Measurements from ENCODE around the gene FLYWCH1.

The FLYWCH1 gene

GRCh38 chr16:2996298-2996697 lies 84.6 kb downstream of the FLYWCH1 start:
- peaks cover 51 to 87% (median 68%) of the 10 kb centered on the region in 11 experiments for H3K27me3 ChIP-seq
- peaks cover 0 to 43% (median 0%) of the 10 kb centered on the region in 11 experiments; a peak in 5 of 22 replicates for H4K20me1 ChIP-seq
- H3K4me1 ChIP-seq = peaks cover 0 to 2% (median 0%) of the 10 kb centered on the region in 10 experiments; a peak in 2 of 20 replicates
- H3K27ac ChIP-seq = no peak overlapping the region
- H3K4me3 ChIP-seq = no peak overlapping the region
- H3K9ac ChIP-seq = no peak overlapping the region
- no peak overlapping the region for H3K4me2 ChIP-seq
- H3K36me3 ChIP-seq = no peaks in the 10 kb centered on the region
- H3K9me3 ChIP-seq (replicated peaks in 1 of 11) = no peaks in the 10 kb centered on the region
- TF ChIP-seq Cebpa-rat (IDR thresholded peaks at IDR 0.05) = no peak

DNA sequence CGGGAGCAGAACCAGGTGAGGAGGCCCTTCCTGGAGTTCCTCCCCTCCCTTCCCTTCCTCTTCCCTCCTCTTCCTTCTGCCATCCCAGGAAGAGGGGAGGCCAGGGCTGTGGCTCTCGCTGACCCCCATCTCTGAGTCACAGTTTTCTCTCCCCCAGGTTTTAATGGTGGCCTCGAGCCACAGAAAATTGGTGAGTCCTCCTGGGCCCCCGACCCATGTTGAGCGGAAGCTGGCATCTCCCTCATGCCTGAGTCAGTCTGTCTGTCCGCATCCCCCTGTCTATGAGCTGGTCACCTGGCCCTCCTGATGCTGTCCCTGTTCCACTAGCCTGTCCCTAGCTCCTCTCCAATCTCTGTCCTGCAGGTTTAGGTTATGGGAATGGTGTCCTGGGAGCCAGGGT lies 88.2 kb downstream of the FLYWCH1 start:
- Histone ChIP-seq H3K27ac (no peak overlapping the region), H3K9ac (no peak overlapping the region), H3K36me3 (no peaks in the 10 kb centered on the region), H4K20me1 (peaks cover 0 to 43% (median 0%) of the 10 kb centered on the region in 11 experiments; a peak in 5 of 22 replicates), H3K27me3 (peaks cover 60 to 97% (median 91%) of the 10 kb centered on the region in 11 experiments), H3K4me1 (peaks cover 0 to 16% (median 3%) of the 10 kb centered on the region in 10 experiments; a peak in 13 of 20 replicates), H3K9me3 (replicated peaks in 1 of 11) (no peaks in the 10 kb centered on the region), H3K4me3 (no peak overlapping the region), H3K4me2 (peak overlapping the region in 1 of 11 experiments; percentile 10; a peak in 1 of 22 replicates)
- no peak for TF ChIP-seq Cebpa-rat (IDR thresholded peaks at IDR 0.05)

DNA sequence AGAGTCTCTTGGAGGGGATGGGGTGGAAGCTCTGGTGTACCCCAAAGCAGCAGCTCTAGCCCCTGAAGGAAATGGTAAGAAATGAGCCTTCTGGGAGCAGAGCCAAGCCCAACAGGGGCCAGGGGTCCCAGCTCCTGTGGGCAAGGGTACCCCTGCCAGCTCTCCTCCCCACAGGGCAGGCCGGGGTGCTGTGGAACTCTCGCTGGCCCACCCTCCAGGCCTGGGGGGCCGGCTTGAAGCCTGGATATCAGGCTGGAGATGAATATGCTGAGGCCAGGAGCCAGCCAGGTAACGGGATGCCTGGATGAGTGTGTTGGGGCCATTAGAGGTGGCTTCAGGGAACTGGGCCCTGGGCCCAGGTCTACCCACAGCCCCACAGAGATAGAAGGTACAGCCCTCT lies 88.8 kb downstream of the FLYWCH1 start:
- H3K27ac ChIP-seq = no peak overlapping the region
- H3K9ac ChIP-seq = no peak overlapping the region
- no peak for TF ChIP-seq Cebpa-rat (IDR thresholded peaks at IDR 0.05)

More for the DNA sequence above, 88.8 kb downstream of the FLYWCH1 start:
- H4K20me1 ChIP-seq = peaks cover 0 to 43% (median 0%) of the 10 kb centered on the region in 11 experiments; a peak in 5 of 22 replicates
- H3K4me1 ChIP-seq = peaks cover 0 to 17% (median 5%) of the 10 kb centered on the region in 10 experiments; a peak in 14 of 20 replicates
- no peak overlapping the region for H3K4me2 ChIP-seq
- H3K9me3 ChIP-seq (replicated peaks in 1 of 11) = no peaks in the 10 kb centered on the region
- H3K27me3 ChIP-seq = peaks cover 66 to 98% (median 97%) of the 10 kb centered on the region in 11 experiments
- no peaks in the 10 kb centered on the region for H3K36me3 ChIP-seq
- no peak overlapping the region for H3K4me3 ChIP-seq
